Natural killer cell (primary cell): ENCODE measurements around the gene SPTBN4. TPM values are rescaled to one million over a fixed set of nuclear protein-coding genes. Genes with fewer than 3 reads are reported as not detected.

Experiments
- ATAC-seq, 3 donors: fragments of 150-1000 bp in 2 of 3; fragments of 200-7000 bp in 1 of 3; cut with Tn5 transposase; 1 replicate in 1 of 3; 2 replicates in 2 of 3; pipeline ENCODE4 v1.10.0; 2021; ENCODE audit warnings: mild to moderate bottlenecking in 2 of 3, moderate library complexity in 2 of 3
- DNase-seq, 2 donors: peaks; one replicate each; pipeline versions ENCODE4 v3.0.0 to v3.0.0-alpha.2; 2013 to 2021; ENCODE audit warnings: mixed read lengths in 1 of 2
- H3K27ac ChIP-seq: one replicate; pipeline ENCODE4 v1.5.1; 2013; ENCODE audit warnings: mild to moderate bottlenecking, low read length
- H3K27me3 ChIP-seq: one replicate; pipeline ENCODE4 v1.6.1; 2013; ENCODE audit warnings: low read length; ENCODE audit not compliant: control insufficient read depth, insufficient read depth
- H3K36me3 ChIP-seq: one replicate; pipeline ENCODE4 v1.6.1; 2013; ENCODE audit warnings: low read length; ENCODE audit not compliant: control insufficient read depth, insufficient read depth
- H3K4me1 ChIP-seq: one replicate; pipeline ENCODE4 v1.6.1; 2013; ENCODE audit warnings: low read length; ENCODE audit not compliant: control insufficient read depth, insufficient read depth
- H3K4me3 ChIP-seq: one replicate; pipeline ENCODE4 v1.5.1; 2013; ENCODE audit warnings: low read length
- H3K9me3 ChIP-seq: one replicate; pipeline ENCODE4 v1.6.1; 2013; ENCODE audit warnings: low read length; ENCODE audit not compliant: control insufficient read depth, insufficient read depth
- H3K27ac Mint-ChIP-seq, 2 donors: one replicate each; pipeline ENCODE4 v1.8.0; 2022; ENCODE audit warnings: mild to moderate bottlenecking in 2 of 2, mixed read lengths in 2 of 2, moderate library complexity in 1 of 2
- H3K27me3 Mint-ChIP-seq, 2 donors: one replicate each; pipeline ENCODE4 v1.8.0; 2022; ENCODE audit warnings: low read depth in 2 of 2, mixed read lengths in 2 of 2
- H3K36me3 Mint-ChIP-seq: one replicate; pipeline ENCODE4 v1.8.0; 2022; ENCODE audit warnings: mixed read lengths
- H3K4me1 Mint-ChIP-seq, 2 donors: one replicate each; pipeline ENCODE4 v1.8.0; 2022; ENCODE audit warnings: mixed read lengths in 2 of 2
- H3K4me3 Mint-ChIP-seq: one replicate; pipeline ENCODE4 v1.8.0; 2022; ENCODE audit warnings: mild to moderate bottlenecking, moderate library complexity, mixed read lengths
- H3K9me3 Mint-ChIP-seq, 2 donors: one replicate each; pipeline ENCODE4 v1.8.0; 2022; ENCODE audit warnings: mixed read lengths in 2 of 2
- WGBS: methylation state at CpG from one replicate; pipeline ENCODE4 v1.1.7; 2013; ENCODE audit warnings: missing lambda C conversion rate; ENCODE audit not compliant: insufficient coverage; 5-methylcytosine and 5-hydroxymethylcytosine counted together
- intact Hi-C: fragments of 100-400 bp; cut with micrococcal nuclease; formaldehyde crosslinking; loops from one replicate; pipeline ENCODE4 v1.14.2; 2022
- total RNA-seq, 4 donors: library from RNA; stranded (reverse); fragments of 120-200 nt in 1 of 4; gene quantifications; one replicate each; pipeline versions ENCODE4 v1.2.3 to v1.2.4, GENCODE V29; 2013 to 2022
- TF ChIP-seq, protein P1 (sequence below): fragments of 200-600 bp; IDR thresholded peaks from one replicate; pipeline ENCODE4 v1.8.0; 2022; ENCODE audit warnings: antibody characterized with exemption

The SPTBN4 gene
- total RNA-seq, 3 donors from 2014 or later (not counting 1 experiment from before 2014, with no cell fraction given) = 0.16 to 0.63 (median 0.31) TPM

DNA sequence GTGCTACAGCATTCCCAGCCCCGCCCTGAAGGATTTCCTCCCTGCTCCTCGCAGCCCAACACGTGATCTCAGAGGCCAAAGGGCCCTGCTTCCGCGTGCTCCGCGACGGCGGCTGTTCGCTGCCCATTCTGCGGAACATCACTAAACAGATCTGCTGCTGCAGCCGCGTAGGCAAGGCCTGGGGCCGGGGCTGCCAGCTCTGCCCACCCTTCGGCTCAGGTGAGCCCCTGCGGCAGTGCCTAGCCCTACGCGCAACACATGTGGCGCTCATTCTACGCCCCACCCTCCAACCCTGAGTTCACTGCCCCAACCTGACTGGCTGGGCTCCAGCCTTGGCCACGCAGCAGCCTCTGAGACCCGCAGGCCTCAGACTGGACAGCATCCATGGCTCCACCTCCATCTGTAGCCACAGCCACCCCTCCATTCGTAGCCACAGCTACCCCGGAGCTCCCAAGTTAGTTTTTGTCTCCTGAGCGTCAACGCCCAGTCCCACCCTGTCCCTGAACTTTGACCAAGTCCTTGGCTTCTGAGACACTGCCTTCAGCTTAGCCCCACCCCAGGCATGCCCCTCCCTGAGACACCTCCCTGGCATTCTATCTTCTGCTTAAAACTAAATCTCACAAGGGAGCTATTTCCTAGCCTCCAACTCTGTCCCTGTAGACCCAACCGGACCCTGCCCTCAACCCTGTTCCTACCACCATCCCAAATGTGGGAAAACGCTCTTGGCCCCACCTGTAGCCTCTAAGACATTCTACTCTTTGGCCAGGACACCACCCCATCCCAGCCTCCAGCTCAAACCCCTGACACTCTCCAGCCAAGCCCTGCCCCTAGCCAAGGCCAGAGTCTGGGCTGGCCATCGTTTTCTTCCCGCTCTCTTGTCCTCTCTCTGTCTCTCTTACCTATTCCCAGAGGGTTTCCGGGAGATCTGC, 140.8 kb downstream of the SPTBN4 start:
- peaks cover 66% of the 10 kb centered on the region for H3K4me1 ChIP-seq
- WGBS = 81% methylated on average over 31 of the region's 31 CpGs
- DNase-seq = no peak

DNA sequence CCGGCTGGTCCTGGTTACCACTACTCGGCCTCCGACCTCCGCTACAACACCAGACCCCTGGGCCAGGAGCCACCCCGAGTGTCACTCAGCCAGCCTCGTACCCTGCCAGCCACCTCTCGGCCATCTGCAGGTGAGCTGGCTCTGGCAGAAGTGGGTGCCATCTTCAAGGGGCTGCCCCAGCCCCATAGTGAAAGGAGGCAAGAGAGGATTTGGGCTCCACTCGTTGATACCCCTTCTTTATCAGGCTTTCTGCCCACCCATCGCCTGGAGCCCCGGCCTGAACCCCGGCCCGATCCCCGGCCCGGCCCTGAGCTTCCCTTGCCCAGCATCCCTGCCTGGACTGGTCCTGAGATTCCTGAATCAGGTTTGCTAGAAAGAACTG, 141.4 kb downstream of the SPTBN4 start:
- 96% methylated on average over 14 of the region's 14 CpGs for WGBS
- H3K27me3 Mint-ChIP-seq = peaks cover 0 to 5% of the 10 kb centered on the region in 2 donors
- peak overlapping the region in 1 of 2 donors; percentile 69 for H3K27ac Mint-ChIP-seq
- DNase-seq = no peak
- Histone ChIP-seq H3K9me3 (no peaks in the 10 kb centered on the region), H3K27ac (no peak overlapping the region), H3K4me3 (no peak overlapping the region), H3K27me3 (no peaks in the 10 kb centered on the region), H3K36me3 (no peaks in the 10 kb centered on the region), H3K4me1 (peaks cover 66% of the 10 kb centered on the region)
- TF ChIP-seq, protein P1, sequence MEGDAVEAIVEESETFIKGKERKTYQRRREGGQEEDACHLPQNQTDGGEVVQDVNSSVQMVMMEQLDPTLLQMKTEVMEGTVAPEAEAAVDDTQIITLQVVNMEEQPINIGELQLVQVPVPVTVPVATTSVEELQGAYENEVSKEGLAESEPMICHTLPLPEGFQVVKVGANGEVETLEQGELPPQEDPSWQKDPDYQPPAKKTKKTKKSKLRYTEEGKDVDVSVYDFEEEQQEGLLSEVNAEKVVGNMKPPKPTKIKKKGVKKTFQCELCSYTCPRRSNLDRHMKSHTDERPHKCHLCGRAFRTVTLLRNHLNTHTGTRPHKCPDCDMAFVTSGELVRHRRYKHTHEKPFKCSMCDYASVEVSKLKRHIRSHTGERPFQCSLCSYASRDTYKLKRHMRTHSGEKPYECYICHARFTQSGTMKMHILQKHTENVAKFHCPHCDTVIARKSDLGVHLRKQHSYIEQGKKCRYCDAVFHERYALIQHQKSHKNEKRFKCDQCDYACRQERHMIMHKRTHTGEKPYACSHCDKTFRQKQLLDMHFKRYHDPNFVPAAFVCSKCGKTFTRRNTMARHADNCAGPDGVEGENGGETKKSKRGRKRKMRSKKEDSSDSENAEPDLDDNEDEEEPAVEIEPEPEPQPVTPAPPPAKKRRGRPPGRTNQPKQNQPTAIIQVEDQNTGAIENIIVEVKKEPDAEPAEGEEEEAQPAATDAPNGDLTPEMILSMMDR = no peak
- H3K4me1 Mint-ChIP-seq = peaks cover 53 to 80% of the 10 kb centered on the region in 2 donors
- intact Hi-C loops = loop anchor here (10.0 kb wide), 1 partner anchor 937 kb away; no protein-coding TSS in a partner anchor
- peak overlapping the region; percentile 88 for H3K4me3 Mint-ChIP-seq
- no peaks in the 10 kb centered on the region for H3K36me3 Mint-ChIP-seq
- no peaks in the 10 kb centered on the region for H3K9me3 Mint-ChIP-seq
- no peak for ATAC-seq

More for the DNA sequence above, 140.8 kb downstream of the SPTBN4 start:
- no peaks in the 10 kb centered on the region for H3K9me3 ChIP-seq
- H3K4me3 ChIP-seq = no peak overlapping the region
- Mint-ChIP-seq H3K27ac (peak overlapping the region in 1 of 2 donors; percentile 69), H3K27me3 (peaks cover 0 to 12% of the 10 kb centered on the region in 2 donors), H3K4me3 (peak overlapping the region; percentile 65), H3K36me3 (no peaks in the 10 kb centered on the region), H3K4me1 (peaks cover 52 to 78% of the 10 kb centered on the region in 2 donors), H3K9me3 (no peaks in the 10 kb centered on the region)
- no peaks in the 10 kb centered on the region for H3K36me3 ChIP-seq
- peaks cover 4% of the 10 kb centered on the region for H3K27me3 ChIP-seq
- no peak overlapping the region for H3K27ac ChIP-seq
- no peak for ATAC-seq
- intact Hi-C loops = loop anchor here (10.0 kb wide), 1 partner anchor 937 kb away; no protein-coding TSS in a partner anchor
- TF ChIP-seq, protein P1 = no peak

DNA sequence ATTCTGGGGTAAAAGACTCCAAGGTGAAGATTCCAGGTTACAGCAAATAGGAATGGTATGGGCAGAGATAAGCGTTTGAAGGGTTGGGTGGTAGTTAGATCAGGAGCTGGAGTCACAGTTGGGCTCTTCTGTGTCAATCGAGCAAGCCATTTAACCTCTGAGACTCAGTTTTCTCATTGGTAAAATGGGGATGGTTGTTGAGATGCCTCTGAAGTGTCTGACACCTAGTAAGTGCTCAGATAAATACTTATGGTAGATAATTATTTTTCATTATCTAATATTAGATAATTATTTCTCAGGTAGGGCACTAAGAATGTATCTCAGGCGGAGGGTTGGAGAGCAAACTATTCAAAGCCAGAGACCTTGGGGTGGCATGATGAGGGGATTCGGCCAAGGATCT, 142.2 kb downstream of the SPTBN4 start:
- intact Hi-C loops = loop anchor here (10.0 kb wide), 1 partner anchor 936 kb away; no protein-coding TSS in a partner anchor
- peak overlapping the region; percentile 49 for H3K4me3 ChIP-seq
- TF ChIP-seq, protein P1 = no peak

More for the DNA sequence above, 142.2 kb downstream of the SPTBN4 start:
- ATAC-seq = no peak
- H3K4me3 Mint-ChIP-seq = peak overlapping the region; percentile 88
- H3K27me3 Mint-ChIP-seq = peaks cover 0 to 2% of the 10 kb centered on the region in 2 donors
- peaks cover 66% of the 10 kb centered on the region for H3K4me1 ChIP-seq
- DNase-seq = no peak
- H3K9me3 ChIP-seq = no peaks in the 10 kb centered on the region
- no peaks in the 10 kb centered on the region for H3K36me3 ChIP-seq
- H3K27ac Mint-ChIP-seq = peak overlapping the region; percentile 57 to 93
- H3K27me3 ChIP-seq = no peaks in the 10 kb centered on the region
- no peaks in the 10 kb centered on the region for H3K9me3 Mint-ChIP-seq
- H3K36me3 Mint-ChIP-seq = no peaks in the 10 kb centered on the region
- 80% methylated on average over 4 of the region's 4 CpGs for WGBS
- peaks cover 57 to 80% of the 10 kb centered on the region in 2 donors for H3K4me1 Mint-ChIP-seq
- peak overlapping the region; percentile 90 for H3K27ac ChIP-seq
